GM21619 (cell line): ENCODE results near the gene RBM4B.

Experiments used
- ATAC-seq: cut with Tn5 transposase; IDR thresholded peaks from one replicate; pipeline ENCODE4 v1.9.1; 2021; ENCODE audit not compliant: unreplicated experiment

Gene RBM4B

DNA sequence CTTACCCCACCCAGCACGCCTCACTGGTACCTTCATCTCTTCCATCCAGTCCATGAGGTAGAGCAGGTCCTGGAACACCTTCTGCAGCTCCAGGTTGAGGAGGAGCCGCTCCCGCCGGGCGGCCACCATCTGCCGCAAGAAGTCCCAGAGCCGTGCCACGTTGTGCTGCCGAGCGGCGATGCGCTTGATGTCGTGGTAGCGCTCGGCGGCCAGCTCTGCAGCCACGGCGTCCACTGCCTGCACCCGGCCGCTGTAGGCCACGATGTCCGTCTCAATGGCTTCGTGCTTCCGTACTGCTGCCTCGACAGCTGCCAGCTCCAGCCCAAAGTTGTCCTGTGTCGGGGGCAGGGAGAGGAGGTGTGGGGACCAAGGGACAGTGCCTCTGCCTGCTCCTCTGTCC is 29.8 kb upstream of the RBM4B start:
- no peak for ATAC-seq

DNA sequence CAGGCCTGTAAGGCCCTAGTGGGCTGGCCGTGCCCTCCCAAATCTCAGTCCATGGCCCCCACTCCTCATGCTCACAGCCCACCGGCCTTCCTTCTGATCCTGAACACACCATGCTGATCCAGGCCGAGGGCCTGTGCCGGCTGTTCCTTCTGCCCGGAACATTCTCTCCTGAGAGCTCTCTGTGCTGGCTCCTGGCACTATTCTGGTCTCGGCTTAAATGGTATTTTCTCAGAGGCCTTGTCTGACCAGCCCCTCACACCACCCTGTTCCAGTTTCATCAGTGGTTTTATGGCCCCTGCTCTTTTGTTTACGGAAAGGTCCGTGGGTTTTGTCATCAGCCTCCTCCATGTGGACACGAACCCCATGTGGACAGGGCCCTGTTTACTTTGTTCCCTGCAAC is 29.3 kb upstream of the RBM4B start:
- no peak for ATAC-seq

DNA sequence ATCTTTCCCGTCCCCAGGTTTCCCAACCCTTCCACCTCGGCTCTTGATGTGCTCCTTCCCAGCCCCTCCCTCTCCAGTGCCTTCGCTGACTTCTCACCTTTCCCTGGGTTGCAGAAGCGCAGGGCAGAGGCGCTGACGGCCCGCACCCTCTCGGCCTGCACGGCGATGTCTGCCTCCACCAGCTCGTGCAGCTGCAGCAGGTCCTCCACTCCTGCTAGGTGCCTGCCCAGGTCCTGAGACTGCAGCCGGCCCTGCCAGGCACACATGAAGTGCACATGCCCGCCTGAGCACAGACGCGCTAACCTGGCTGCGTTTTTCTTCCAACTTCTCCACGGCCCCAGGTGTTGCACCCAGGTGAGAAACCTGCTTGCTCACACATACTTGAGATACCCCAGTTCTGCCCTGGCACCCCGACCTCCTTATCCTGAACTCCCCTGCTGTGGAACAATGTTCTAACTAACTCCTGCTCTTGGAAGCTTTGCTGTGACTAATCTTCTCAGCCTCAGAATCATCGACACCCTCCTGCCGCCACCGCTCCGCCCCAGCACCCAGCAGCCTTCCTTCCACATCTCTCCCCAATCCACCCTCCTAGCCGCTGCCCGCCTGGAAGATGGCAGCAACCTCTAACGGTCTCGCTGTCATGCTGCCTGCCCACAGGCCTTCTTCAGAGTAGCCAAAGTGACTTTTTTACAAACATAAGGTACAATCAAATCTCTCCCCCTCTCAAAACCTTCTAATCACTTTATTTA is 28.1 kb upstream of the RBM4B start:
- no peak for ATAC-seq

DNA sequence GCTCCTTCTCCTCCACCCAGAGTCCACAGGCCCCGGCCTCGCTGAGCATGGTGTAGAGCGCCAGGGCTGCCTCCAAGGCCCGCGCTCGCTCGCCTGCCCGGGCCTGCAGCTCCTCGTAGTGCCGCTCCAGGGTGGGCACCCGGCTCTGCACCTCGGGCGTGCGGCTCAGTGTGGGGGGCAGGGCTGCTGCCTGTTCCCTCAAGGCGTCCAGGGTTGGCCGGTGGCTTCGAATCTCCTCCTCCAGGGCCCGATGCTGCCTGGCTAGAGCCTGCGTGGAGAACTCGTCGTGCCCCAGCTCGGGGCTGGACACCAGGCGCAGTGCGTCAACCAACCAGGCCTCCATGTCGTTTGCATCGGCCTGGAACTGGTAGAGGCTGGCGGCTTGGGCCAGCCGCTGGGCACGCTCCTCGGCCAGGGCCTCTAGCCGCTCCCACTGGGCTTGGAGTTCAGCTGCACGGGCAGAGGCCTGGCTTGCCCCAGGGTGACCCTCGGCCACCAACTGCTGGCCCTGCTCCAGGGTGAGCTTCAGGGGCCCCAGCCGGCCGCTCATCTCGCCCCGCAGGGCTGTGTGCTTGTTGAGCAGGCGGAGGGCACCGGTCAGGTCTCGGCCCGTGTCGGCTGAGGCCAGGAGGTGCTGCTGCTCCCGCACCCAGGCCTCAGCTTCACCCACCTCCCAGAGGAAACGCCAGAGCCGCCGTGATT is 27.1 kb upstream of the RBM4B start:
- no peak for ATAC-seq

DNA sequence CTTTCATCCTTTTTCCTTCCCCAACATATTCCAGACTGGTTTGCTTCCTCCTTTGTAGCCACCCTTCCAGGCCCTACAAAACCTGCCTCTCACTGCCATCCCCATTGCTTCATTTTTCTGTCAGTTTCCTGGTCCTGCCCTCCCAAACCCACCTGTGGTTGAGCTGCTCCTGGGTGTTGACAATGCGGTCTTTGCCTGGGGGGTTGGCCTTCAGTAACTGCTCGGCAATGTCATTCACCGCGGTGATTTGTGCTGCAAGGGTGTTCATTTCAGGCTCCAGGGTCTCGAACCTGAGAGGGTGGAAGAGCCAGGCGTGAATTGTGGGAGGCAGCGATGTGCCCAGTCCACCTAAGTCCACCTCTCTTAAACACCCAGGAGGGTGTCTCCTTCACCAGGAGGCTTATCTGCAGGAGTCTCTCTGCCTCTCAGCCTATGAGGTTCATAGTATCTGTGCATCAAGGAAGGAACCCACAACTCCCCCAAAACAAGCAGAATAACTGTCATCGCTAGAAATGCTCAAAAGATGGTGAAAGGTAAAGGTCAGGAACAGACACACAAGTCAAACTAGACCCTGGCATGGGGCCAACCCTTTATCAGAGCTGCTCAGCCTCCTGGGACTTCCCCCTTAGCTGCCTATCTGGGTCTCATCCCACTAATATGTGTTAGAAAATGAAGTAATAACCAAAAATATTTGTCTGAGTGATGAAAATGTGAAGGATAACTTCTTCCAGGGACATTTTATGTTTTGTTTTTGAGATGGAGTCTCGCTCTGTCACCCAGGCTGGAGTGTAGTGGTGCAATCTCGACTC is 23.9 kb upstream of the RBM4B start:
- ATAC-seq: no peak

DNA sequence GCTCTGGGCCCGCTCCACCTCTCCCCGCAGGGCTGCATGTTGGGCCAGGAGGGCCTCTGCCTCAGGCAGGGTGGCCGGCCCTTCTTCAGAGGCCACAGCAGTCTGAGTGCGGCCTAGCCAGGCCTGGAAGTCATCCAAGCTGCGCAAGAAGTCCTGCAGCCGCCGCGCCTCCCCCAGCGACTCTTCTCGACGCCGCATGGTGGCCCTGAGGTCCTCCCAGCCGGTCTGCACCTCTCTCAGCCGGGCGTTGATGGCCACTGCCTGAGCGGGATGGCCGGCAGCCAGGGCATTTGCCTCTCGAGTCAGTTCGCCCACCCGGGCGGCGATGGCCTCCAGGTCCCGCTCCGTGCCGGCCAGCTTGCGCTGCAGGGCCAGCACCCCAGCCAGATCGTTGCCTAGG is 23.1 kb upstream of the RBM4B start:
- no peak for ATAC-seq

DNA sequence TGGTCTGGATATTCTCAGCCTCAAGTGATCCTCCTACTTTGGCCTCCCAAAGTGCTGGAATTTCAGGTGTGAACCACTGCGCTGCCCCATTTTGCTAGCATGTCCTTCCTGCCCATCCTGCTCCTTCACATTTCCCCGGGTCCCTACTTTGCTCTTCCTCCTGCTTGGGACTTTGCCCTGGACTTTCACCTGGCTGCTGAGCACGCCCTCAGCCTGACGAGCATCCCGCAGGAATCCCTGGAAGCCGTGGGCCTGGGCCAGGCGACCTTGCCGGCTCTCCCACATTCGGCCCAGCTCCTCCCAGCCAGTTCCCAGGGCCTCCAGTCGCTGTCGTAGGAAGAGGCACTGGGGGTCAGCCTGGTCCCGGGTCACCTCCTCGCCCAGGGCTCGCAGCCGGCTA is 22.6 kb upstream of the RBM4B start:
- ATAC-seq: no peak

DNA sequence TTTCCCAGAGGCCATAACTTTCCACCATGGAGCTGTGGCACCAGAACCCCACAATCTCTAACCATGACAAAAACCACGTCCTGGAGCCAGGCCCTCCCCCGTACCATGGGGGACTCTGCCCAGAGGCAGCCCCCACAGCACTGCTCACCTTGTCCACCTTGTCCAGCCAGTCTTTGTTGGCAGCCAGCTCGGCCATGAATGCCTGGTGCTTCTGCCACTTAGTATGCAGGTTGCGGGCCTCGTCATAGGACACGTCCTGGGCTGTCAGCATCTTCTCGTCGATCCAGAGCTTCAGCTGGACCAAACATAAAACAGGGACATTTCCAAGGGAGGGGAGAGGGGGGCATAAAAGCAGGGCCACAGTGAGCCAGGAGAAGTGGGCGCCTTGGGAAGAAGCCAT is 20.8 kb upstream of the RBM4B start:
- no peak for ATAC-seq

DNA sequence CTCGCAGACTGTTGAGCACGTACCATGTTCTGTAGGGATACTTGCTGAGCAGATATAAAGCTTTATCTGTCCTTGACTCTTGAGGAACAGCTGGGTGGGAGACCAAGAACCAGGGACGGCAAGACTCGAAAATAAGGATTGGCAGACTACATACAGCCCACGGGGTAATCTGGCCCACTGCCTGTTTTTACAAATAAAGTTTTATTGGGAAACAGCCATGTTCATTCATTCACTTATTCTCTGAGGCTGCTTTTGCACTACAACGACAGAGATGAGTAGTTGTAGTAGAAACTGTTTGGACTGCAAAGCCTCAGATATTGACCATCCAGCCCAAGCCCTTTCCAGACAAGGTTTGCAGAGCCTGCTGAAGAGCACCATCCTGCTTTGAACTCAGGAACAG is 20.3 kb upstream of the RBM4B start:
- ATAC-seq: no peak

DNA sequence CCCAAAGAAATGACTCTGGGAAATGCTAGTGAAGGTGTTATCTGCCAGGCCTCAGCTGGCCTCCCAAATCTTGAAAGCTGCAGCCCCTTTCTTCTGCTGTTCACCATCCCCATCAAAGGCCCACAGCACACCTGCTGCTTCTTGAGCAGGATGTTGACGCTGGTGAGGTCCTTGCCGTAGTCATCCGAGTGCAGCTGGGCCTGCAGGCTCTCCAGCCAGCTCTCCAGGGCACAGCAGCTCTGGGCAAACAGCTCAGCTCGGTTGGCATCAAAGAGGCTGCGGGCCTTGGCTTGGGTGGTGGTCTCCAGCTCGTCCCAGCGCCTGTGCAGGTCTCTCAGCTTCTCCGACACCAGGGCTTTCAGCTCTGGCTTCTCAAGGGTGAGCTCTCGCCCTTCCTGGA is 18.5 kb upstream of the RBM4B start:
- no peak for ATAC-seq

DNA sequence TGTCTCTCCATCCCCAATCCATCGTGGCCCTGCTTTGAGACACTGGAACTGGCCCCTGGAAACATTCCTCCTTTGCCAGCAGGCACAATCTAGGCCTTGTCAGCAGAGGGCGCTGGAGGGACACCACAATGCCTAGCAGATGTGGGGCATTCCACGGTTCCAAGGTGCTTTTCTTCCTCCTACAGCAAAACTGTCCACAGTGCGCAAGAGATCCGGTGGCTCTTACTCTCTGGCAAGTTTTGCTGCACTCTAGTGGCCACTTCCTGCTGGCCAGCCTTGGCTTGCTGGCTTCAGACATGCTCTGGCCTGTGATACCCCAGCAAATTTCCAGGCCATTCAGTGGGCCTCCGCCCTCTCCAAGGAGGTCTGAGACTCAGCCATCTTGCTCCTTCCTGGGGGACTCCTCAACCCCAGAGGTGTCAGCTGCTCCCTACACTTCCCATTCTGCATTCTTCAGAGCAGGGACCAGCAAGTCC is 17.1 kb upstream of the RBM4B start:
- ATAC-seq: no peak

DNA sequence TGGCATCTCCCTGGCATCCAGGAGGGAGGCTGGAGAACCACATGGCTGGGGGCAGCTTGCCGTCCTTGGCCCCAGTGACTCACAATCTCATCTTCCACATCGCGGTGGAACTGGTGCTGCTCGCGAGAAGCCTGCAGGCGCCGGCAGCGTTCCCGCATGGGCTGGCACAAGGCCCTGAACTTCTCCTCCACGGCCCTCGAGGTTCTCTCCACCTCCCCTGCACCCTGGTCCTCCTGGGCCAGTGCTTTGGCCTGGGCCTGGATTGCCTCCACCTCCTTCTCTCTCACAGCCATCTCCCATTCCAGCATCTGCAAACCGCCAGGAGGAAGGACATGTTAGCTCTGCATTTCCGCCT is 16.3 kb upstream of the RBM4B start:
- no peak for ATAC-seq

DNA sequence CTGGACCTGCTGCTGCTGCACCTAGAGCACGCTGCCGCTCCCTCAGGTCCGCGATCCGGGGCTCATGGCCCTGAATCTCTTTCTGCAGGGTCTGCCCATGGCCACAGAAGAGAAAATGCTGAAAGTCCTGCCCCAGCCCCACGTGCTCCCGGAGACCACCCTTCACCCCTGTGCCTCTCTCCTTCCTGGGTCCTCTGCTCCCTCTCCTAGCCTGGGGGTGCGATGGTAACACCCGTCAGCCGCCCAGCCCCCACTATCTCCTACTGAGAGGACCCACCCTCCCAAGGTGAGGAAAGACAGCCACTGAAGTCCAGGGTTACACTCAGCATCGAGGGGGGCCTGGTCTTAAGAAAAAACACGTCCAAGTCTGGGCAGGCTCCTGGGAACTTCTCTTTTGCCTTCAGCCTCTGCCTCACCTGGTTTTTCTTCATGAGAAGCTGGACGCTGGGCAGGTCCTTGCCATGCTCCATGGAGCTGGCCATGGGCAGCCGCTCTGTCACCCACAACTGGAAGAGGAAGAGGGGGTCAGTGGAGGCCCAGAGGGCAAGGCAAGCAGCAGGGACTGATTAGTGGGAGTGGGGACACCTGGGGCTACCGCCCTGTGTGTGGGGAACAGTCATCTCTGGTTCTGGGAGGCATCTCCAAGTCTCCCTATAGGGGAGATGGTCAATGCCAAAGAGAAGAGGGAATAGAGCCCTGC is 15.8 kb upstream of the RBM4B start:
- ATAC-seq: no peak

DNA sequence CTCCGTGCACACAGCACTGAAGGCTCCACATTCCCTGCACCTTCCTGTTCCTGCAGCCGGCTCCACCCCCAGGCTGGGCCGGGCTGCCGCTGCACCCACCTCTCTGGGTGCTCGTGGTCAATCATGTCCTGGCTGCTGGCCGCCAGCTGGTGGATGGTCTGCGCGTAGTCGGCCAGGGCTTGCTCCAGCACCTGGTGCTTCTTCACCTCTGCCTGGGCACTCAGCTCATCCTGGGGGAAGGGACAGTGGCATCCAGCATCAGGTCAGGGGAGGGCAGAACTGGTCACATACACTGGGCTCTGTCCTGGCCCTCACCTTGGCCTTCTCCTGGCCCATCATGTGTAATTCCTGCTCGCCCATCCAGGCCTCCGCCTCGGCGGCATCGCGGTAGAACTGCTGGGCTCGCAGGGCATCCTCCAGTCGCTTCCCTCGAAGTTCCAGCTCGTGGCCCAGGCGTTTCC is 15.2 kb upstream of the RBM4B start:
- ATAC-seq: no peak

DNA sequence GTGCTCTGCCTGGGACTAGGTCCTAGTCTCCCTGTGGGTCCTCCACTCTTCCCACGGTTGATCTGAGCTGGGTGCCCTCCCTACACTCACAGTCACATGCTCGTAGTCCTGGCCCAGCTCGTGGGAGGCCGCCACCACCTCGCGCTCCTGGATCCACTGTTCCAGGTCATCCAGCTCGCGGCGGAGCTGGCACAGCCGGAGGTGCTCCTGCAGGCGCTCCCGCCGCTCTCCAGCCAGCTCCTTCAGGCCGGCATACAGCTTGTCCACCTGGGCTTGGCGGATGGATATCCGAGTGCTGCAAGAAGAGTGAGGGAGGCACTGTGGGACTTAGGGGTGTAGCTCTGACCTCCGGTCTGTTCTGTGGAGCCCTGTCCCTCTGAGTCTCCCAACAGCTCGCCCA is 14.8 kb upstream of the RBM4B start:
- no peak for ATAC-seq

DNA sequence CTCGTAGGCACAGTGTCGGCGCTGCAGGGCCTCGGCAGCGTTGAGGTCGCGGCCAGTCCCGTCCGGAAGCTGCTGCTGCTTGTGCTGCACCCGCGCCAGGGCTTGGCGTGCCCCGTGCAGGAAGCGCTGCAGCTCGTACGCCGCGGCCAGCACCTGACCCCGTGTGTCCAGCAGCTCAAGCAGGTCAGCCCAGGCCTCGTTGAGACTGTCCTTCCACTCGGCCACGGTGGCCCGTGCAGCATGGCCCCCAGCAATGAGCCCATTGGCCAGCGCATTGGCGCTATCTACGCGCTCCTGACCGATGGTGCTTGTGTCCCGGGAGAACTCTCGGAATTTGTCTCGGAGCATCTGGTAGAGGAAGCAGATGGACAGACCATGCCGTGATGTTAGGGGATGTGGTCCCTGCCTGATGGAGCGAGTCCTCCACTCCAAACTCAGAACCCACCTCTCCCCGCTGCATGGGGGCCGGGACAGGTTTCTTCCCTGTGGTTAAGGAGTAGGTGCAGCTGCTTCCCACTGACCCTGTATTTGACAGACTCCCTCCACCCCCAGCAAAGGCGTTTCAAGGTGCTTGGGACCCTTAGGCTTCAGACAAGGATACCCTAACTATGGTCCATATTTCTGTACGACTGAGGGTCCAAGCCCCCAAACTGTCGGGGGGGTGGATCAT is 13.8 kb upstream of the RBM4B start:
- no peak for ATAC-seq

DNA sequence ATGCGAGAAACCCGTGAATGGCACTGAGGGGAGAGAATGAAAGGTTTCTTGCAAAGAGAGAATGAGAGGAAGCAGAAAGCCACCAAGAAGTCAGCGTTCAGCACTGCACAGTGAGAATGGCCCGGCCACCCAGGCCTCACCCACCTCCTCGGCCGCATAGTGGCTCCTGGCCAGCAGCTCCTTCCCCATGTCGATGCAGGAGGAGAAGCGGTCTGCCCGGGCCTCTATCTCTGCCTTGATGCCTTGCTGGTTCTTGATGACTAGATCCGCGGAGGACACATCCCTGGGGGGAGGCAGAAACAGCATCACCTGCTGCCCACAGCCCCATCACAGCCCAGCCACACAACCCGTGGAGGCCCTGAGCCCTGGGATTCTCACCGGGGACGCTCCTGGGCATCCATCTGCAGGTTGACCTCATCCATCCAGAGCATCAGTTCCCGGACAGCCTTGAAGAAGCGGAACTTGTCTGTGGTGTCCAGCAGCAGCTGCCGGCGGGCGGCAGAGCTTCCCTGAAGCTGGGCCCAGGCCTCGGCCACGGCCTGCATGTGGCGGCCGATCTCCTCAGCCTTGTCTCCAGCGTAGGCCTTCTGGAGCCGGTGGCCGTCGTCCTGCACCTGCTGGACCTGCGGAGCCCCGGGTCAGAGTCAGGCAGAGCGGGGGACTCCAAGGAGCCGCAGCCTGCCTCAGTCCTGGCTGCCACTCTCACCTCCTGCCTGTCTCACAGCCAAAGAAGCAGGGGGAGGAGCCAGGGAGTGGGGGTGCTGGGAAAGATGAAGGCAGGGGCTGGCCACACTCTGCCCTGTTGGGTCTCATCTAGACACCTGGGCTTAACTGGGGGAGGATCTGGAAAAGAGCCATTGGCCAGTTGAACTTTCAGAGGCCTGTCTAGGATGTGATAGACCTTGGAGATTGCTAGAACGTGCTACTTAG is 12.2 kb upstream of the RBM4B start:
- ATAC-seq: no peak

DNA sequence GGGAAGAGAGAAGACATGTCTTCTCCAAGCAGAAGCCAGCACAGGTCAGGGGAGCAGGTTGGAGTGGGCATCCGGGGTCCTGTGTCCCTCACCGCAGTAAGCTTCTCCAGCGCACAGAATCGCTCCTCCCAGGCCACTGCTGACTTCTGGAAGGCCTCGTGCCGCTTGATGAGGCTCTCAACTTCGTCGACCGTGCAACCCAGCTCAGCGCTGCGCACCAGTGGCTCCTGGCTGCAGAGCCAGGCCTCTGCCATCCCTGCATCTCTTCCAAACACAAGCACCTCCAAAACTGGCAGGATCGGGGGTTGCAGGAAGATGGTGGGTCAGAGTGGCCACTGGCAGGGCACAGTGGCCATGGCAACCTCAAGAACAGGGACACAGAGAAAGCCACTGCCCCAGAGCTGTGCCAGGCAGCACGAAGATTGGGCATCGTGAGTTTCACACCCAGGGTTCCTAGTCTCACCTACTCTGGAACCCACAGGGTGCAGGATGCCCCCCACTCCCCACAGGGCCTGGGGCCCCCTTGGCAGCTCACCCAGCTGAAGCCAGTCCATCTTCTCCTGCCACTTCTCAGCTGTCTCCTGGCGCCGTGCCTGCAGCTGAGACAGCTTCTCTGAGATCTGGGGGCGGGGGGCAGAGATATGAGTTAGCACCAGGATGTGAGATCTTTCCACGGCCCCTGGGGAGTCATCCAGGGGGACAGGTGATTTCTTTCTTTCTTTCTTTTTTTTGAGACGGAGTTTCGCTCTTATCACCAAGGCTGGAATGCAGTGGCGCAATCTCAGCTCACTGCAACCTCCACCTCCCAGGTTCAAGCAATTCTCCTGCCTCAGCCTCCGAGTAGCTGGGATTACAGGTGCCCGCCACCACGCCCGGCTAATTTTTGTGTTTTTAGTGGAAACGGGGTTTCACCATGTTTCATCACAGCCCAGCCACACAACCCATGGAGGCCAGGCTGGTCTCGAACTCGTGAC is 11.2 kb upstream of the RBM4B start:
- no peak for ATAC-seq
